Neural progenitor cell (in vitro differentiated cells): ENCODE data around the gene RPTOR.

Experiments
- CTCF ChIP-seq: fragments of 200-600 bp; sonication (generic); IDR thresholded peaks from 2 replicates; pipeline ENCODE4 v1.5.1; 2017; ENCODE audit warnings: antibody characterized with exemption, mild to moderate bottlenecking
- EZH2phosphoT487 ChIP-seq: fragments of 200-600 bp; sonication (generic); IDR thresholded peaks from 2 replicates; pipeline ENCODE4 v1.6.1; 2017; ENCODE audit warnings: antibody characterized with exemption

- TF ChIP-seq CTCF (peak; percentile 100), EZH2phosphoT487 (no peak)
These were observed 30.6 kb downstream of the RPTOR start for GRCh38 chr17:80575057-80575875.
